DND-41 (cell line): ENCODE results near the gene FAN1.

ENCODE experiments used
- ATAC-seq: fragments of 200-7000 bp; cut with Tn5 transposase; 3 replicates; pipeline ENCODE4 v1.9.1; 2021; ENCODE audit warnings: low read depth; ENCODE audit not compliant: insufficient read depth
- DNase-seq: peaks from one replicate; pipeline ENCODE4 v3.0.0-alpha.2; 2020
- H2AFZ ChIP-seq: 2 replicates; pipeline ENCODE4 v1.6.0; 2012; ENCODE audit warnings: low read depth, low read length
- H3K27ac ChIP-seq: 2 replicates; pipeline ENCODE4 v1.5.1; 2012; ENCODE audit warnings: low read length, inconsistent platforms
- H3K27me3 ChIP-seq: fragments of 200-600 bp; sonication (generic); 2 replicates; pipeline ENCODE4 v1.6.0; 2012; ENCODE audit warnings: low read length, mild to moderate bottlenecking, inconsistent platforms; ENCODE audit not compliant: insufficient read depth, poor library complexity
- H3K36me3 ChIP-seq: 2 replicates; pipeline ENCODE4 v1.5.1; 2012; ENCODE audit warnings: low read length, inconsistent platforms; ENCODE audit not compliant: insufficient read depth
- H3K4me1 ChIP-seq: 2 replicates; pipeline ENCODE4 v1.5.1; 2012; ENCODE audit warnings: mild to moderate bottlenecking, low read length; ENCODE audit not compliant: insufficient read depth
- H3K4me2 ChIP-seq: 2 replicates; pipeline ENCODE4 v1.6.0; 2012; ENCODE audit warnings: mild to moderate bottlenecking, moderate library complexity, low read length, inconsistent platforms; ENCODE audit not compliant: insufficient read depth
- H3K4me3 ChIP-seq, 2 experiments: fragments of 200-600 bp in 1 of 2; shearing (Covaris generic) in 1 of 2; 2 replicates each; pipeline ENCODE4 v1.5.1; 2012 to 2016; ENCODE audit warnings: inconsistent platforms in 2 of 2, low read length in 2 of 2, mild to moderate bottlenecking in 2 of 2, low read depth in 1 of 2, moderate library complexity in 1 of 2
- H3K79me2 ChIP-seq: 2 replicates; pipeline ENCODE4 v1.6.0; 2012; ENCODE audit warnings: low read length, inconsistent platforms; ENCODE audit not compliant: insufficient read depth
- H3K9ac ChIP-seq: 2 replicates; pipeline ENCODE4 v1.6.0; 2012; ENCODE audit warnings: low read depth, mild to moderate bottlenecking, inconsistent platforms, low read length, moderate library complexity
- H3K9me3 ChIP-seq: 2 replicates; pipeline ENCODE4 v1.5.1; 2012; ENCODE audit warnings: low read length, moderate library complexity, mild to moderate bottlenecking, inconsistent platforms; ENCODE audit not compliant: insufficient read depth, severe bottlenecking
- H4K20me1 ChIP-seq: 2 replicates; pipeline ENCODE4 v1.6.0; 2012; ENCODE audit warnings: low read length; ENCODE audit not compliant: insufficient read depth
- EZH2 ChIP-seq: IDR thresholded peaks from 3 replicates; pipeline ENCODE4 v1.6.1; 2012; ENCODE audit warnings: borderline replicate concordance, low read depth, mild to moderate bottlenecking, moderate library complexity, low read length, inconsistent platforms; ENCODE audit not compliant: severe bottlenecking
- TF ChIP-seq, protein P1 (sequence below): IDR thresholded peaks from 2 replicates; pipeline ENCODE4 v1.5.1; 2012; ENCODE audit warnings: borderline replicate concordance, low read length, moderate library complexity, mild to moderate bottlenecking; ENCODE audit not compliant: poor library complexity, severe bottlenecking; ENCODE audit errors: extremely low read depth

Gene FAN1

DNA sequence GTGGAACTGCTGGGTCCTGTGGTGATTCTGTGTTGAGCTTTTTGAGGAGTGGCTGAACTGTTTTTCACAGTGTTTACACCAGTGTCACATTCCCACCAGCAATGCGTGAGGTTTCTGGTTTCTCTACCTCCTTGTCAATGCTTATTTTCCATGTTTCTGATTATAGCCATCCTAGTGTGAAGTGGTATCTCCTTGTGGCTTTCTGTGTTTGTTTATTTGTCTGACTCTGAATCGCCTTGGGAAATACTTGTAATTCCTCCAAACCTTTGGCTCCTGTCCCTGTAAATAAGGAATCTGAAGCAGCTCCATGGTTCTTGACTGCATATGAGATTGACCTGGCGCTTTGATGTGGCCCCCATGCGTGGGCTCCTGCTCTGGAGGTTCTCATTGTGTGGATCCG is 20.6 kb downstream of the FAN1 start:
- Histone ChIP-seq H3K27ac (no peak overlapping the region), H3K4me3 (no peak overlapping the region), H3K36me3 (peaks cover 98% of the 10 kb centered on the region), H4K20me1 (peaks cover 2% of the 10 kb centered on the region; the same call in 1 of the 2 replicates), H3K27me3 (no peaks in the 10 kb centered on the region), H3K9me3 (no peaks in the 10 kb centered on the region), H3K9ac (no peak overlapping the region), H3K4me2 (no peak overlapping the region), H3K79me2 (no peaks in the 10 kb centered on the region), H2AFZ (no peak overlapping the region), H3K4me1 (no peaks in the 10 kb centered on the region)
- DNase-seq (no peak), ATAC-seq (no peak)
- TF ChIP-seq, protein P1, sequence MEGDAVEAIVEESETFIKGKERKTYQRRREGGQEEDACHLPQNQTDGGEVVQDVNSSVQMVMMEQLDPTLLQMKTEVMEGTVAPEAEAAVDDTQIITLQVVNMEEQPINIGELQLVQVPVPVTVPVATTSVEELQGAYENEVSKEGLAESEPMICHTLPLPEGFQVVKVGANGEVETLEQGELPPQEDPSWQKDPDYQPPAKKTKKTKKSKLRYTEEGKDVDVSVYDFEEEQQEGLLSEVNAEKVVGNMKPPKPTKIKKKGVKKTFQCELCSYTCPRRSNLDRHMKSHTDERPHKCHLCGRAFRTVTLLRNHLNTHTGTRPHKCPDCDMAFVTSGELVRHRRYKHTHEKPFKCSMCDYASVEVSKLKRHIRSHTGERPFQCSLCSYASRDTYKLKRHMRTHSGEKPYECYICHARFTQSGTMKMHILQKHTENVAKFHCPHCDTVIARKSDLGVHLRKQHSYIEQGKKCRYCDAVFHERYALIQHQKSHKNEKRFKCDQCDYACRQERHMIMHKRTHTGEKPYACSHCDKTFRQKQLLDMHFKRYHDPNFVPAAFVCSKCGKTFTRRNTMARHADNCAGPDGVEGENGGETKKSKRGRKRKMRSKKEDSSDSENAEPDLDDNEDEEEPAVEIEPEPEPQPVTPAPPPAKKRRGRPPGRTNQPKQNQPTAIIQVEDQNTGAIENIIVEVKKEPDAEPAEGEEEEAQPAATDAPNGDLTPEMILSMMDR, result no peak
- TF ChIP-seq EZH2, result no peak

DNA sequence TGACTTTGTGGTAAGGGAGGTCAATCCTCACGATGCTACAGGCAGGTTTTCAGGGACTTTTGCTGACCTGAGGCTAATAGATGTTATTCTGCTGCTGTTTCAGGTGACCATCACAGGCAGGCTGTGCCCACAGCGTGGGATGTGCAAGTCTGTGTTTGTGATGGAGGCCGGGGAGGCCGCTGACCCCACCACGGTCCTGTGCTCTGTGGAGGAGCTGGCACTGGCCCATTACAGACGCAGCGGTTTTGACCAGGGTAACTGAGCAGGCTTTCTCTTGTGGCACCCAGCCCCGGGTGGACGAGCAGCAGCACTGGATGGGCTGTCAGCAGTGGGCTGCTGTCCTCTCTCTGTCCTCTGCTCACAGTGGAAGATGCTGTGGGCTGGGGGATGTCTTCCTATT is 22.0 kb downstream of the FAN1 start:
- no peak overlapping the region for H2AFZ ChIP-seq

DNA sequence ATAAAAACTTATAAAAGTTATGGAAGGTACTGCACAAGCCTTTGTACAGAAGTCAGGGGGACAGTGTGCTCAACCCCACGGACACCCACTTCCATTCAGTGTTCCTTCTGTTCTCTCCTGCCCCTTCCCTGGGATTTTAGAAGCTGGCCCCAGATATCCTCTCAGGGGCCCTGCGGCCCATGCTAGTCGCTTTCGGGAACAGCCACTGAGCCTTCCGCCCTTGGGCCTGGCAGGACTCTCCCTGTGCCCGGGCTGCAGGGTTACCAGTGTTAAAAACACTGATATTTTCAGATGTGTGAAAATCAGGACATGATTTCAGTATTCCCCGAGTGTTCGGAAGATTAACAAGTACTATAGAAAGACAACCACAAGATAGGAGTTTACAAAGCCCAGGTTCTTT is 22.4 kb downstream of the FAN1 start:
- Histone ChIP-seq H3K4me3 (no peak overlapping the region), H3K4me2 (no peak overlapping the region), H3K9me3 (no peaks in the 10 kb centered on the region), H3K27me3 (no peaks in the 10 kb centered on the region), H3K9ac (no peak overlapping the region), H3K27ac (no peak overlapping the region), H4K20me1 (no peaks in the 10 kb centered on the region), H3K79me2 (no peaks in the 10 kb centered on the region), H3K36me3 (peaks cover 94% of the 10 kb centered on the region), H2AFZ (no peak overlapping the region), H3K4me1 (no peaks in the 10 kb centered on the region)
- ATAC-seq (no peak), DNase-seq (no peak)
- TF ChIP-seq, protein P1, result no peak
- TF ChIP-seq EZH2, result no peak

More for the DNA sequence above, 22.0 kb downstream of the FAN1 start:
- H3K9me3 ChIP-seq, result no peaks in the 10 kb centered on the region
- H3K79me2 ChIP-seq, result no peaks in the 10 kb centered on the region
- no peaks in the 10 kb centered on the region for H3K27me3 ChIP-seq
- no peak overlapping the region for H3K27ac ChIP-seq
- peaks cover 94% of the 10 kb centered on the region for H3K36me3 ChIP-seq
- ATAC-seq, result no peak
- TF ChIP-seq, protein P1, result no peak
- no peak for TF ChIP-seq EZH2
- H3K4me1 ChIP-seq, result no peaks in the 10 kb centered on the region
- H3K4me3 ChIP-seq, result no peak overlapping the region
- DNase-seq, result no peak
- H4K20me1 ChIP-seq, result no peaks in the 10 kb centered on the region
- H3K4me2 ChIP-seq, result no peak overlapping the region
- H3K9ac ChIP-seq, result no peak overlapping the region
